Endodermal cell (in vitro differentiated cells): Measurements from ENCODE around the gene RPL4. TPM values are rescaled to one million over a fixed set of nuclear protein-coding genes. Genes with fewer than 3 reads are reported as not detected.

Experiments used
- DNase-seq: peaks from one replicate; pipeline ENCODE4 v3.0.0-alpha.2; 2017
- H3K27ac ChIP-seq: 2 replicates; pipeline ENCODE4 v1.5.1; 2013; ENCODE audit warnings: mild to moderate bottlenecking, low read depth, low read length, moderate library complexity
- H3K27me3 ChIP-seq: 2 replicates; pipeline ENCODE4 v1.6.1; 2013; ENCODE audit warnings: mild to moderate bottlenecking, low read length, moderate library complexity; ENCODE audit not compliant: insufficient read depth, control insufficient read depth, poor library complexity, severe bottlenecking
- H3K36me3 ChIP-seq: 2 replicates; pipeline ENCODE4 v1.7.0; 2013; ENCODE audit warnings: mild to moderate bottlenecking, low read length, moderate library complexity; ENCODE audit not compliant: control insufficient read depth, insufficient read depth
- H3K4me1 ChIP-seq: one replicate; pipeline ENCODE4 v1.7.0; 2013; ENCODE audit warnings: low read length; ENCODE audit not compliant: control insufficient read depth, insufficient read depth
- H3K4me3 ChIP-seq: 2 replicates; pipeline ENCODE4 v1.5.1; 2013; ENCODE audit warnings: mild to moderate bottlenecking, low read length, moderate library complexity
- H3K9ac ChIP-seq: 2 replicates; pipeline ENCODE4 v1.6.1; 2013; ENCODE audit warnings: mild to moderate bottlenecking, low read length, moderate library complexity; ENCODE audit not compliant: poor library complexity, severe bottlenecking; ENCODE audit errors: extremely low read depth
- H3K9me3 ChIP-seq: 2 replicates; pipeline ENCODE4 v1.6.1; 2013; ENCODE audit warnings: mild to moderate bottlenecking, low read length, moderate library complexity; ENCODE audit not compliant: control insufficient read depth
- H3K27ac Mint-ChIP-seq: 2 replicates; pipeline ENCODE4 v1.8.0; 2020; ENCODE audit warnings: mixed read lengths
- H3K27me3 Mint-ChIP-seq: 2 replicates; pipeline ENCODE4 v1.8.0; 2021; ENCODE audit warnings: mild to moderate bottlenecking, mixed read lengths; ENCODE audit not compliant: insufficient read depth
- H3K36me3 Mint-ChIP-seq: 2 replicates; pipeline ENCODE4 v1.8.0; 2020; ENCODE audit warnings: low read depth, mixed read lengths
- H3K4me1 Mint-ChIP-seq: 2 replicates; pipeline ENCODE4 v1.8.0; 2020; ENCODE audit warnings: mixed read lengths
- H3K4me3 Mint-ChIP-seq: 2 replicates; pipeline ENCODE4 v1.8.0; 2020; ENCODE audit warnings: mild to moderate bottlenecking, moderate library complexity, mixed read lengths
- H3K9me3 Mint-ChIP-seq: 2 replicates; pipeline ENCODE4 v1.8.0; 2020; ENCODE audit warnings: mild to moderate bottlenecking, mixed read lengths
- CTCF ChIP-seq: fragments of 200-600 bp; sonication (generic); conservative IDR thresholded peaks from 2 replicates; pipeline ENCODE4 v1.5.0; 2021; ENCODE audit warnings: antibody characterized with exemption, mild to moderate bottlenecking
- WGBS, 2 experiments: methylation state at CpG; one replicate each; pipeline versions ENCODE4 v1.1.5 to v1.1.7; 2013; ENCODE audit warnings: missing lambda C conversion rate in 2 of 2, mixed read lengths in 1 of 2; ENCODE audit not compliant: insufficient coverage in 1 of 2, insufficient read length in 1 of 2; 5-methylcytosine and 5-hydroxymethylcytosine counted together
- total RNA-seq, 2 donors: library from RNA; stranded (reverse); fragmentation: NEBNext Ultra II Directional in 1 of 2; extraction: Animal tissue kit (Norgen Biotek cat#: 25700) in 1 of 2; gene quantifications; 2 replicates in 1 of 2; 3 replicates in 1 of 2; pipeline ENCODE4 v1.2.1, GENCODE V29; 2021

RPL4 gene
- total RNA-seq, 2 donors from 2014 or later, result 2,700 to 3,227 TPM

- H3K36me3 Mint-ChIP-seq, result peaks cover 31% of the 10 kb centered on the region
These were observed 44.6 kb downstream of the RPL4 start for GRCh38 chr15:66459818-66460615.

GRCh38 chr15:66456211-66456610 is 48.4 kb downstream of the RPL4 start:
- H3K4me1 ChIP-seq, result no peaks in the 10 kb centered on the region
- 98 to 100% methylated on average over 2 to 3 of the region's 3 CpGs for WGBS, 2 experiments
- no peaks in the 10 kb centered on the region for H3K27me3 Mint-ChIP-seq

More at GRCh38 chr15:66459818-66460615, 44.6 kb downstream of the RPL4 start:
- Histone ChIP-seq H3K27ac (no peak overlapping the region), H3K4me3 (no peak overlapping the region), H3K27me3 (no peaks in the 10 kb centered on the region), H3K36me3 (peaks cover 32% of the 10 kb centered on the region), H3K4me1 (peaks cover 13% of the 10 kb centered on the region), H3K9me3 (peaks cover 12% of the 10 kb centered on the region), H3K9ac (no peak overlapping the region)
- H3K27ac Mint-ChIP-seq, result peak overlapping the region; percentile 49
- DNase-seq, result no peak
- peaks cover 13% of the 10 kb centered on the region for H3K9me3 Mint-ChIP-seq
- WGBS, 2 experiments, result 91 to 94% methylated on average over 2 to 3 of the region's 3 CpGs
- H3K27me3 Mint-ChIP-seq, result no peaks in the 10 kb centered on the region
- H3K4me3 Mint-ChIP-seq, result no peak overlapping the region
- H3K4me1 Mint-ChIP-seq, result peaks cover 38% of the 10 kb centered on the region
- no peak for TF ChIP-seq CTCF

GRCh38 chr15:66454143-66454542 is 50.5 kb downstream of the RPL4 start:
- no peaks in the 10 kb centered on the region for H3K27me3 ChIP-seq
- Mint-ChIP-seq H3K27ac (no peak overlapping the region), H3K27me3 (no peaks in the 10 kb centered on the region), H3K4me1 (no peaks in the 10 kb centered on the region), H3K9me3 (peaks cover 3% of the 10 kb centered on the region), H3K4me3 (no peak overlapping the region), H3K36me3 (peaks cover 32% of the 10 kb centered on the region)
- no peaks in the 10 kb centered on the region for H3K4me1 ChIP-seq
- TF ChIP-seq CTCF, result no peak
- H3K4me3 ChIP-seq, result no peak overlapping the region
- no peak overlapping the region for H3K27ac ChIP-seq
- peaks cover 51% of the 10 kb centered on the region for H3K36me3 ChIP-seq
- DNase-seq, result no peak
- H3K9me3 ChIP-seq, result peaks cover 6% of the 10 kb centered on the region
- no peak overlapping the region for H3K9ac ChIP-seq
- WGBS, 2 experiments, result 88 to 100% methylated on average over 1 to 2 of the region's 2 CpGs

More at GRCh38 chr15:66456211-66456610, 48.4 kb downstream of the RPL4 start:
- Mint-ChIP-seq H3K4me3 (no peak overlapping the region), H3K9me3 (no peaks in the 10 kb centered on the region), H3K27ac (peak overlapping the region; percentile 6), H3K4me1 (peaks cover 11% of the 10 kb centered on the region), H3K36me3 (peaks cover 28% of the 10 kb centered on the region)
- DNase-seq, result no peak
- H3K36me3 ChIP-seq, result peaks cover 46% of the 10 kb centered on the region
- H3K4me3 ChIP-seq, result no peak overlapping the region
- no peaks in the 10 kb centered on the region for H3K9me3 ChIP-seq
- H3K9ac ChIP-seq, result no peak overlapping the region
- no peak for TF ChIP-seq CTCF
- H3K27ac ChIP-seq, result no peak overlapping the region
- H3K27me3 ChIP-seq, result no peaks in the 10 kb centered on the region
